GM15510 (cell line): ENCODE results near the gene KRT17.

Source experiments
- POLR2A ChIP-seq: IDR thresholded peaks from 3 replicates; pipeline ENCODE4 v1.6.1; 2011; ENCODE audit warnings: borderline replicate concordance; ENCODE audit not compliant: insufficient read length; ENCODE audit errors: extremely low read depth

KRT17 gene

GRCh38 chr17:41624208-41625101 lies at the start of gene KRT17:
Gene KRT17 (minus strand): TSS chr17:41624575. CDS start chr17:41624509, 66 bp downstream.
- no peak for TF ChIP-seq POLR2A

- TF ChIP-seq POLR2A = no peak
Observed at GRCh38 chr17:41672153-41672552, 47.8 kb upstream of the KRT17 start.

GRCh38 chr17:41667280-41668041 lies 43.1 kb upstream of the KRT17 start:
- no peak for TF ChIP-seq POLR2A

- peak; percentile 34 for TF ChIP-seq POLR2A
Observed at GRCh38 chr17:41666708-41667279, 42.4 kb upstream of the KRT17 start.

- no peak for TF ChIP-seq POLR2A
Observed at GRCh38 chr17:41666237-41666641, 41.9 kb upstream of the KRT17 start.

GRCh38 chr17:41665566-41666236 lies 41.3 kb upstream of the KRT17 start:
- peak; percentile 36 for TF ChIP-seq POLR2A

GRCh38 chr17:41664587-41665565 lies 40.5 kb upstream of the KRT17 start:
- TF ChIP-seq POLR2A = no peak

GRCh38 chr17:41664172-41664457 lies 39.7 kb upstream of the KRT17 start:
- TF ChIP-seq POLR2A = no peak

- no peak for TF ChIP-seq POLR2A
Observed at GRCh38 chr17:41663451-41664171, 39.2 kb upstream of the KRT17 start.

- no peak for TF ChIP-seq POLR2A
Observed at GRCh38 chr17:41660221-41660711, 35.9 kb upstream of the KRT17 start.

GRCh38 chr17:41659427-41660212 lies 35.2 kb upstream of the KRT17 start:
- TF ChIP-seq POLR2A = no peak

- no peak for TF ChIP-seq POLR2A
Observed at GRCh38 chr17:41658846-41659245, 34.5 kb upstream of the KRT17 start.
